Left ventricle myocardium inferior (tissue), 1 donor: ENCODE measurements around the gene SETD4. TPM values are rescaled to one million over a fixed set of nuclear protein-coding genes. Genes with fewer than 3 reads are reported as not detected.

Experiments
- DNase-seq: peaks from one replicate; pipeline ENCODE4 v3.0.0-alpha.2; 2020
- H3K27ac ChIP-seq: fragments of 200-600 bp; replicated peaks from 2 replicates; pipeline ENCODE4 v1.8.0; 2021
- H3K27me3 ChIP-seq: fragments of 200-600 bp; 2 replicates; pipeline ENCODE4 v1.8.0; 2021; ENCODE audit warnings: low read depth
- H3K36me3 ChIP-seq: fragments of 200-600 bp; 2 replicates; pipeline ENCODE4 v1.8.0; 2021
- H3K4me1 ChIP-seq: fragments of 200-600 bp; 2 replicates; pipeline ENCODE4 v1.8.0; 2021
- H3K4me3 ChIP-seq: fragments of 200-600 bp; 2 replicates; pipeline ENCODE4 v1.8.0; 2021; ENCODE audit warnings: mild to moderate bottlenecking, moderate library complexity
- H3K9me3 ChIP-seq: fragments of 200-600 bp; replicated peaks from 2 replicates; pipeline ENCODE4 v1.8.0; 2021
- intact Hi-C: fragments of 100-400 bp; cut with micrococcal nuclease; formaldehyde crosslinking; loops from one replicate; pipeline ENCODE4 v1.11.0; 2022
- long read RNA-seq: library from polyadenylated mRNA; unstranded; transcript quantifications from one replicate; pipeline ENCODE4 v2.0.0, GENCODE V29; 2021
- total RNA-seq: library from RNA; stranded (reverse); fragmentation: NEBNext Ultra II Directional; extraction: Animal tissue kit (Norgen Biotek cat#: 25700); gene quantifications from one replicate; pipeline ENCODE4 v1.2.1, GENCODE V29; 2021
- TF ChIP-seq, protein P1 (sequence below): fragments of 200-600 bp; IDR thresholded peaks from 2 replicates; pipeline ENCODE4 v1.8.0; 2021; ENCODE audit warnings: antibody characterized with exemption, mild to moderate bottlenecking, borderline replicate concordance
- donor health status: DM: no; HTN: yes; CAD: no; lungs with severe emphysema.

The SETD4 gene, protein sequence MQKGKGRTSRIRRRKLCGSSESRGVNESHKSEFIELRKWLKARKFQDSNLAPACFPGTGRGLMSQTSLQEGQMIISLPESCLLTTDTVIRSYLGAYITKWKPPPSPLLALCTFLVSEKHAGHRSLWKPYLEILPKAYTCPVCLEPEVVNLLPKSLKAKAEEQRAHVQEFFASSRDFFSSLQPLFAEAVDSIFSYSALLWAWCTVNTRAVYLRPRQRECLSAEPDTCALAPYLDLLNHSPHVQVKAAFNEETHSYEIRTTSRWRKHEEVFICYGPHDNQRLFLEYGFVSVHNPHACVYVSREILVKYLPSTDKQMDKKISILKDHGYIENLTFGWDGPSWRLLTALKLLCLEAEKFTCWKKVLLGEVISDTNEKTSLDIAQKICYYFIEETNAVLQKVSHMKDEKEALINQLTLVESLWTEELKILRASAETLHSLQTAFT
- total RNA-seq, result 10.1 TPM
- long read RNA-seq, partial matches to known transcripts, result 14 of 30 reads
- long read RNA-seq, other reads (novel, unspliced or antisense), result 14 of 30 reads

DNA sequence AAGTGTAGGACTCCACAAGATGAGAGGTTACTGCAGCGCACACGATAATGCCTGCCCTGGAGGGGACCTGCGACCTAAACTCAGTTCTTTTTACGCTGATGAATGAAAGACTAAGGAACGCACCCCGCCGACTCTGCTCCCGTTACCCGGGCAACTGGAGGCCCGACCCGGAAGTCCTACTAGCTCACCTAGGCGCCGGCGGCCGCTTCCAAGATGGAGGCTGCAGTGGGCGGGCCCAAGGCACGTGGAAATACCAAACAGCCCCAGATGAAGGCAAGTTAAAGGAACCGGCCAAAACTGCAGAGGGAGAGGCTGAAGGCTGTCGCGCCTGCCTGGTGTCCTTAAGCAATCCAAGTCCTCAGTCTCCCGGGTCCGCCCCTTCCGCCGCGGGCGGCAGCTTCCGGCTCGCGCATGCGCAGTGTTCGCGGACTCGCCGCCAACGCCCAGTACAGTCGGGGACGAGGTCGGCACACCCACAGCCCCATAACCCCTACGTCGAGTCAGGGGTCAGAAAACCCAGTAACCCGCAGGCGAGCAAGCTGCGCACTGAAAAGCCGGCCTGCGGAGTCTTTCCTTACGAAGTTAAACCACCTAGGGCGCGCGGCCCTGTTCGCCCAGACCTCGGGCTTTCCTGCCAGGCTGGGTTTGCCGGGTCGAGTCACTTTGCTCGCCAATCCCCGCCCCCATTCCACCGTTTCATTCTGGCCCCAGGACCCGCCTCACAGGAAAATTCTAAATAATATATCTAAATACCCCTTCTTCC, at the start of gene SETD4:
Gene SETD4, minus strand, starts transcription at position 368 of the 763 bp plus-strand sequence. CDS start 1,638 bp downstream, outside the sequence.
- H3K4me1 ChIP-seq, result peaks cover 47% of the 10 kb centered on the region
- TF ChIP-seq, protein P1, sequence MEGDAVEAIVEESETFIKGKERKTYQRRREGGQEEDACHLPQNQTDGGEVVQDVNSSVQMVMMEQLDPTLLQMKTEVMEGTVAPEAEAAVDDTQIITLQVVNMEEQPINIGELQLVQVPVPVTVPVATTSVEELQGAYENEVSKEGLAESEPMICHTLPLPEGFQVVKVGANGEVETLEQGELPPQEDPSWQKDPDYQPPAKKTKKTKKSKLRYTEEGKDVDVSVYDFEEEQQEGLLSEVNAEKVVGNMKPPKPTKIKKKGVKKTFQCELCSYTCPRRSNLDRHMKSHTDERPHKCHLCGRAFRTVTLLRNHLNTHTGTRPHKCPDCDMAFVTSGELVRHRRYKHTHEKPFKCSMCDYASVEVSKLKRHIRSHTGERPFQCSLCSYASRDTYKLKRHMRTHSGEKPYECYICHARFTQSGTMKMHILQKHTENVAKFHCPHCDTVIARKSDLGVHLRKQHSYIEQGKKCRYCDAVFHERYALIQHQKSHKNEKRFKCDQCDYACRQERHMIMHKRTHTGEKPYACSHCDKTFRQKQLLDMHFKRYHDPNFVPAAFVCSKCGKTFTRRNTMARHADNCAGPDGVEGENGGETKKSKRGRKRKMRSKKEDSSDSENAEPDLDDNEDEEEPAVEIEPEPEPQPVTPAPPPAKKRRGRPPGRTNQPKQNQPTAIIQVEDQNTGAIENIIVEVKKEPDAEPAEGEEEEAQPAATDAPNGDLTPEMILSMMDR, result no peak
- peak within 1 kb of the TSS; percentile 96 for H3K27ac ChIP-seq
- H3K27me3 ChIP-seq, result no peaks in the 10 kb centered on the region
- peaks cover 31% of the 10 kb centered on the region for H3K36me3 ChIP-seq
- DNase-seq, result peak; percentile 92
- H3K9me3 ChIP-seq, result no peaks in the 10 kb centered on the region
- intact Hi-C loops, result no loop called here
- H3K4me3 ChIP-seq, result peak within 1 kb of the TSS; percentile 87

DNA sequence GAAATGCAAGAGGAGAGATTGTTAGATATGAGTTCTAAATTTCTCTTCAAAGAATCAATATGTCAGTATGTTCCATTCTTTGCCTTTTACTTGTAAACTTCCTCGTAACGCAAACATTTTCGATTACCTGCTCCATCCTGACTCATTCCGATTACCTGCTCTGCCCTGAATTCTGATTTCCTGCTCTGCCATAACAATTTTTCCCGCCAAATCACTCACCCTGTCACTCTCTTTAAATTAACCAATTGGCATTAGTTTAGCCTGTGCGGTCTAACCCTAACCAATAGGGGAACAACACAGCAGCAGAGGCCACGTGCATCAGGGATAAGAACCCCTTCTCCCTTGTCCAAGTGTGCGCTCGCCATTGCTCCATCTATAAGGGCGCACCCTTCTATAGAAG, 49.5 kb upstream of the SETD4 start:
- Histone ChIP-seq H3K4me1 (peaks cover 9% of the 10 kb centered on the region), H3K9me3 (no peaks in the 10 kb centered on the region), H3K36me3 (no peaks in the 10 kb centered on the region), H3K27me3 (peaks cover 15% of the 10 kb centered on the region), H3K27ac (no peak overlapping the region), H3K4me3 (no peak overlapping the region)
- DNase-seq, result no peak
- intact Hi-C loops, result no loop called here
- TF ChIP-seq, protein P1, result no peak

DNA sequence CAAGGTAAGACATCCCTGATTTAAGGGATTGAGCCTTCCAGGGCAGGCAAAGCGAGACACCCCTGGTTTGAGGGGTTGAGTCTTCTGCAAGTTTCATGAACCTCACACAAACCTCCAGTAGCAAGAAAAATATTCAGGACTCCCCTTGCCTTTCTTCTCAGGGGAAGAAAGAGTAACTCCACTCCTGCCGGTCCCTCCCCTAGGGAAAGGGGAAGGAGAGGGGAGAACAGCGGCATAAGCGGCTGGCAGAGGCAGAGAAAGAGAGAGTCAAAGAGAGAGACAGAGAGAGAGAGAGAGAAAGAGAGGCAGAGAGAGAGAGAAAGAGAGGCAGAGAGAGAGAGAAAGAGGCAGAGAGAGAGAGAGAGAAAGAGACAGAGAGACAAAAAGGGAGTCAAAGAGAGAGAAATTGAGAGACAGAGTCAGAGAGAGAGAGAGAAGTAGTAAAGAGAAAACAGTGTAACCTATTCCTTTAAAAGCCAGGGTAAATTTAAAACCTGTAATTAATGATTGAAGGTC, 45.1 kb upstream of the SETD4 start:
- no peaks in the 10 kb centered on the region for H3K36me3 ChIP-seq
- peaks cover 6% of the 10 kb centered on the region for H3K4me1 ChIP-seq
- intact Hi-C loops, result no loop called here
- H3K27me3 ChIP-seq, result peaks cover 59% of the 10 kb centered on the region
- no peaks in the 10 kb centered on the region for H3K9me3 ChIP-seq
- no peak overlapping the region for H3K27ac ChIP-seq
- TF ChIP-seq, protein P1, result no peak
- DNase-seq, result no peak
- H3K4me3 ChIP-seq, result peak overlapping the region; percentile 38

DNA sequence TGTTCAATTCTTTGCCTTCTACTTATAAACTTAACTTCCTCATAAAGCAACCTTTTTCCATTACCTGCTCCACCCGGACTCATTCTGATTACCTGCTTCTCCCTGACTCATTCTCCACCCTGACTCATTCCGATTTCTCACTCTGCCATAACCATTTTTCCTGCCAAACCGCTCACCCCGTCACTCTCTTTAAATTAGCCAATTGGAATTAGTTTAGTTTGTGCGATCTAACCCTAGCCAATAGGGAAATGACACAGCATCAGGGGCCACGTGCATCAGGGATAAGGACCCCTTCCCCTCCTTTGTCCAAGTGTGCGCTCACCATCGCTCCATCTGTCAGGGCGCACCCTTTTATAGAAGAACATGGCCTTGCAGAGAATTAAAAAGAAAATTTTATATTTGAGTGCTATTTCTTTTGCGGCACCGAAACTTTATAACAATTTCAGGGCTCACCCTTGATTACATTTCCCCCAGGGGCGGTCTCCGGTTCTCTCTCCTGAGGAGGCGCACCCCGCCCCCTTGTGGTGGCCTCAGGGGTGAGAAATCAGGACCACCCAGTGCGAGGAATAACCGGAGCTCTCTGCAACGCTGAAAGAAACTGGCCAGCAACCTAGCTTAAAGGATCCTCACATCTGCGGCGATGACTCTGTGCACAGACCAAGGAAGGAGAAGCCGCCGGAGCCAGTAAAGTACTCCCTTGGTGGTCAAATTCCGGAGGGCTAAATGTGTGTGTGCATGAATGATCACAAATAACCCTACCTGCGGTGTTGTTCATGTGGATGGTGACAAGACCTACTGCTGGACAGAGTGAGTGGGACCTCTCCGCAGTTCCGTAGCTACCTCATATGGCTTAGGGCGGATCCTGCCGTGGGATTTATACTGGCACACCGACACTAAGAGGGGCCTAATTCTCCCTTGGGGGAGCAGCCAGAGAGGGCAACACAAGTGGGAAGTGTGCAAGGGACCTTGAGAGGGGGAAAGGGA, 44.3 kb upstream of the SETD4 start:
- no peaks in the 10 kb centered on the region for H3K36me3 ChIP-seq
- H3K4me1 ChIP-seq, result peaks cover 6% of the 10 kb centered on the region
- DNase-seq, result peak; percentile 46
- intact Hi-C loops, result no loop called here
- no peak overlapping the region for H3K27ac ChIP-seq
- H3K27me3 ChIP-seq, result peaks cover 67% of the 10 kb centered on the region
- no peaks in the 10 kb centered on the region for H3K9me3 ChIP-seq
- peak overlapping the region; percentile 38 for H3K4me3 ChIP-seq
- TF ChIP-seq, protein P1, result peak; percentile 74
